CD4-positive, alpha-beta T cell treated with Interleukin-6 for 4 hours (primary cell): ENCODE results near the gene EPN1.

Experiments
- DNase-seq: peaks from one replicate; pipeline ENCODE4 v3.0.0-alpha.2; 2020; ENCODE audit warnings: mixed read lengths

Gene EPN1

GRCh38 chr19:55680339-55681130 lies 5.5 kb downstream of the EPN1 start:
- no peak for DNase-seq

- DNase-seq: no peak
Measured at GRCh38 chr19:55681131-55682092, 6.4 kb downstream of the EPN1 start.

- no peak for DNase-seq
Measured at GRCh38 chr19:55683449-55684261, 8.6 kb downstream of the EPN1 start.

GRCh38 chr19:55684946-55685681 lies 10.1 kb downstream of the EPN1 start:
- no peak for DNase-seq

- no peak for DNase-seq
Measured at GRCh38 chr19:55685776-55686175, 10.8 kb downstream of the EPN1 start.

GRCh38 chr19:55686311-55687050 lies 11.5 kb downstream of the EPN1 start:
- no peak for DNase-seq

GRCh38 chr19:55687281-55688201 lies 12.5 kb downstream of the EPN1 start:
- DNase-seq: no peak

GRCh38 chr19:55688422-55689218 lies 13.6 kb downstream of the EPN1 start:
- DNase-seq: no peak

GRCh38 chr19:55689411-55690108 lies 14.5 kb downstream of the EPN1 start:
- no peak for DNase-seq

GRCh38 chr19:55690109-55690768 lies 15.2 kb downstream of the EPN1 start:
- no peak for DNase-seq

- no peak for DNase-seq
Measured at GRCh38 chr19:55690769-55691545, 15.9 kb downstream of the EPN1 start.

- DNase-seq: no peak
Measured at GRCh38 chr19:55691561-55692481, 16.8 kb downstream of the EPN1 start.

- no peak for DNase-seq
Measured at GRCh38 chr19:55692681-55693081, 17.7 kb downstream of the EPN1 start.

- DNase-seq: no peak
Measured at GRCh38 chr19:55693336-55693974, 18.4 kb downstream of the EPN1 start.

GRCh38 chr19:55694241-55694655 lies 19.2 kb downstream of the EPN1 start:
- no peak for DNase-seq
